Liver (tissue), 9 donors: ENCODE data around the gene ATP5F1D. TPM values are rescaled to one million over a fixed set of nuclear protein-coding genes. Genes with fewer than 3 reads are reported as not detected.

Experiments
- DNase-seq: peaks from one replicate; pipeline ENCODE4 v3.0.0-alpha.2; 2017; ENCODE audit warnings: low spot score
- H3K27ac ChIP-seq, 2 donors: one replicate each; pipeline ENCODE4 v1.7.0; 2013; ENCODE audit warnings: inconsistent platforms in 2 of 2, low read length in 2 of 2, control low read depth in 1 of 2, low read depth in 1 of 2, mild to moderate bottlenecking in 1 of 2
- H3K27me3 ChIP-seq, 4 donors: one replicate each; pipeline versions ENCODE4 v1.6.1 to v1.7.0; 2013; ENCODE audit warnings: low read length in 3 of 4, inconsistent platforms in 1 of 4, mild to moderate bottlenecking in 1 of 4, moderate library complexity in 1 of 4; ENCODE audit not compliant: control insufficient read depth in 4 of 4, insufficient read depth in 4 of 4
- H3K36me3 ChIP-seq, 4 donors: one replicate each; pipeline versions ENCODE4 v1.6.1 to v1.7.0; 2013; ENCODE audit warnings: low read length in 3 of 4, mild to moderate bottlenecking in 3 of 4, low read depth in 1 of 4, moderate library complexity in 1 of 4; ENCODE audit not compliant: control insufficient read depth in 4 of 4, insufficient read depth in 3 of 4
- H3K4me1 ChIP-seq, 4 donors: one replicate each; pipeline versions ENCODE4 v1.6.1 to v1.7.0; 2013; ENCODE audit warnings: low read length in 3 of 4, mild to moderate bottlenecking in 3 of 4, moderate library complexity in 1 of 4; ENCODE audit not compliant: control insufficient read depth in 4 of 4, insufficient read depth in 4 of 4
- H3K4me3 ChIP-seq, 3 donors: one replicate each; pipeline versions ENCODE4 v1.6.1 to v1.7.0; 2013; ENCODE audit warnings: low read length in 3 of 3, control low read depth in 1 of 3, low read depth in 1 of 3, mild to moderate bottlenecking in 1 of 3
- H3K9ac ChIP-seq, 2 donors: one replicate each; pipeline ENCODE4 v1.7.0; 2013; ENCODE audit warnings: low read length in 2 of 2, mild to moderate bottlenecking in 2 of 2, moderate library complexity in 2 of 2, control low read depth in 1 of 2, low read depth in 1 of 2
- H3K9me3 ChIP-seq, 4 donors: one replicate each; pipeline versions ENCODE4 v1.6.1 to v1.7.0; 2013; ENCODE audit warnings: low read length in 3 of 4; ENCODE audit not compliant: control insufficient read depth in 4 of 4
- EGR1 ChIP-seq, 2 donors: IDR thresholded peaks; 2 replicates each; pipeline ENCODE4 v1.6.1; 2016 to 2018; ENCODE audit warnings: antibody characterized with exemption in 2 of 2, low read depth in 2 of 2
- FOXA1 ChIP-seq: IDR thresholded peaks from 2 replicates; pipeline ENCODE4 v1.6.1; 2016; ENCODE audit warnings: antibody characterized with exemption
- FOXA2 ChIP-seq: IDR thresholded peaks from 2 replicates; pipeline ENCODE4 v1.6.1; 2016; ENCODE audit warnings: antibody characterized with exemption
- GABPA ChIP-seq, 2 donors: IDR thresholded peaks in 1 of 2; conservative IDR thresholded peaks in 1 of 2; 2 replicates each; pipeline ENCODE4 v1.6.1; 2016; ENCODE audit warnings: antibody characterized with exemption in 2 of 2, mild to moderate bottlenecking in 1 of 2, moderate library complexity in 1 of 2
- HNF4A ChIP-seq, 2 donors: conservative IDR thresholded peaks; 2 replicates each; pipeline ENCODE4 v1.6.1; 2016; ENCODE audit warnings: antibody characterized with exemption in 2 of 2, mild to moderate bottlenecking in 2 of 2
- HNF4G ChIP-seq: IDR thresholded peaks from 2 replicates; pipeline ENCODE4 v1.6.1; 2016; ENCODE audit warnings: antibody characterized with exemption
- JUND ChIP-seq, 2 donors: IDR thresholded peaks; 2 replicates each; pipeline ENCODE4 v1.6.1; 2016; ENCODE audit warnings: antibody characterized with exemption in 2 of 2
- NR2F2 ChIP-seq: IDR thresholded peaks from 2 replicates; pipeline ENCODE4 v1.6.1; 2016; ENCODE audit warnings: antibody characterized with exemption
- RAD21 ChIP-seq, 2 donors: IDR thresholded peaks; 2 replicates each; pipeline ENCODE4 v1.6.1; 2016; ENCODE audit warnings: antibody characterized with exemption in 2 of 2, mild to moderate bottlenecking in 2 of 2
- RXRA ChIP-seq, 2 donors: IDR thresholded peaks; 2 replicates each; pipeline ENCODE4 v1.6.1; 2017 to 2018; ENCODE audit warnings: antibody characterized with exemption in 2 of 2, mild to moderate bottlenecking in 1 of 2
- SP1 ChIP-seq: IDR thresholded peaks from 2 replicates; pipeline ENCODE4 v1.6.1; 2018; ENCODE audit warnings: antibody characterized with exemption, mild to moderate bottlenecking
- TAF1 ChIP-seq: conservative IDR thresholded peaks from 2 replicates; pipeline ENCODE4 v1.6.1; 2016; ENCODE audit warnings: antibody characterized with exemption, mild to moderate bottlenecking
- YY1 ChIP-seq: IDR thresholded peaks from 2 replicates; pipeline ENCODE4 v1.6.1; 2016; ENCODE audit warnings: antibody characterized with exemption, mild to moderate bottlenecking
- WGBS: extraction: QIAGEN DNeasy Blood & Tissue Kit; methylation state at CpG from one replicate; pipeline ENCODE4 v1.1.7; 2013; 5-methylcytosine and 5-hydroxymethylcytosine counted together
- polyA plus RNA-seq, 2 donors: library from polyadenylated mRNA; stranded (reverse) in 1 of 2; unstranded in 1 of 2; fragments of 200-250 nt in 1 of 2; fragments of >200 nt in 1 of 2; fragmentation: Nextera tagmentation in 1 of 2; extraction: Ambion mirVana in 1 of 2; gene quantifications; one replicate each; pipeline versions ENCODE4 v1.2.1 to v1.2.3, GENCODE V29; 2013 to 2015
- total RNA-seq, 2 donors: library from RNA; depleted of rRNA; stranded (reverse); fragments of >200 nt; gene quantifications; one replicate each; pipeline ENCODE4 v1.2.3, GENCODE V29; 2014
- TF ChIP-seq, protein P1 (sequence below): IDR thresholded peaks from 2 replicates; pipeline ENCODE4 v1.6.1; 2016; ENCODE audit warnings: antibody characterized with exemption
- TF ChIP-seq, protein P2 (sequence below): IDR thresholded peaks from 2 replicates; pipeline ENCODE4 v1.6.1; 2016; ENCODE audit warnings: antibody characterized with exemption
- TF ChIP-seq, protein P3 (sequence below): fragments of 150-350 bp; IDR thresholded peaks from 2 replicates; pipeline ENCODE4 v1.5.1; 2017; ENCODE audit warnings: improper control_type of control experiment, low read depth, low read length; ENCODE audit not compliant: missing input control
- TF ChIP-seq, protein P4 (sequence below): IDR thresholded peaks from 2 replicates; pipeline ENCODE4 v1.6.1; 2016; ENCODE audit warnings: antibody characterized with exemption
- TF ChIP-seq, protein P5 (sequence below): IDR thresholded peaks from 2 replicates; pipeline ENCODE4 v1.6.1; 2016; ENCODE audit warnings: antibody characterized with exemption, mild to moderate bottlenecking
- donor health status: healthy.
- donor health status: healthy.
- donor health status: healthy.
- donor health status: healthy.
- donor health status: healthy.

The ATP5F1D gene
- total and polyA plus RNA-seq, 4 donors = 20.2 to 315 (median 145) TPM

DNA sequence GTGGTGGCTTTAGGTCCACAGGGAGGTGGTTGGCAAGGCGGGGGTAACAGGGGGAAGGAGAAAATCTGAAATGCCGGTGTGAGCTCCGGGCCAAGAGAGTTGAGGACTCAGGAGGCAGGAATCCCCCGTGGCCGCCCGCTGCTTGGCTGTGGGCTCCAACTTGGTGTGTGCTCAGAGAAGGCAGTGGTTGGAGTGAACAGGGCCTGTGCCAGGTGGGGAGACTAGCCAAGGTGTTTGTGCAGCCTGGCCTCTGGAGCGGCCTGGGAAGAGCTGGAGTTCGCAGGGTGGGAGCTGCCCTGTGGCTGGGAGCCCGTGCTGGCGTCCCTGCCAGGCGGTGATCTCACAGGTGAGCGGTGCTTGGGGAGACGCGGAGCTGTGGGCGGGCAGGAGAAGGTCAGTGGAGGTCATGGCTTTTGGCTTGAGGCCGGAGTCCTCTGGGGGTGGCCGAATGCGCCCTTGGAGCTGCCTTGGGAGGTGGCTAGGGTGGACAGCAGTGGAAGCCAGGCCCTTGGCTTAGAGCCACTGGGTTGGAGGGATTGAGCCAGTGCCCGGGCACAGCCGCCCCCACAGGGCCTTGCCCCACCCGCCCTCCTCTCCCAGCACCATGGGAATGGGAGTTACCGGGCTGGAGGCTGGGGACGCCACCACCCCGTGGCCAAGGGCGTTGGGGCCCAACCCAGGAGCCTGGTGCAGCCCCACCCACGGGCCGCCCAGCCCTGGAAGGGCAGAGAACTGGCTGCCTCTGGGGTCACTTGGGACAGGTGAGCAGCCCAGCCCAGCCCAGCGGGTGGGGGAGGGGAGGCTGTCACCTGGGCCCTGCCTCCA, 20.5 kb downstream of the ATP5F1D start (continued):
- TF ChIP-seq, protein P1, sequence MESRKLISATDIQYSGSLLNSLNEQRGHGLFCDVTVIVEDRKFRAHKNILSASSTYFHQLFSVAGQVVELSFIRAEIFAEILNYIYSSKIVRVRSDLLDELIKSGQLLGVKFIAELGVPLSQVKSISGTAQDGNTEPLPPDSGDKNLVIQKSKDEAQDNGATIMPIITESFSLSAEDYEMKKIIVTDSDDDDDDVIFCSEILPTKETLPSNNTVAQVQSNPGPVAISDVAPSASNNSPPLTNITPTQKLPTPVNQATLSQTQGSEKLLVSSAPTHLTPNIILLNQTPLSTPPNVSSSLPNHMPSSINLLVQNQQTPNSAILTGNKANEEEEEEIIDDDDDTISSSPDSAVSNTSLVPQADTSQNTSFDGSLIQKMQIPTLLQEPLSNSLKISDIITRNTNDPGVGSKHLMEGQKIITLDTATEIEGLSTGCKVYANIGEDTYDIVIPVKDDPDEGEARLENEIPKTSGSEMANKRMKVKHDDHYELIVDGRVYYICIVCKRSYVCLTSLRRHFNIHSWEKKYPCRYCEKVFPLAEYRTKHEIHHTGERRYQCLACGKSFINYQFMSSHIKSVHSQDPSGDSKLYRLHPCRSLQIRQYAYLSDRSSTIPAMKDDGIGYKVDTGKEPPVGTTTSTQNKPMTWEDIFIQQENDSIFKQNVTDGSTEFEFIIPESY = peak; percentile 52
- TF ChIP-seq TAF1 (peak; percentile 65), EGR1 (IDR thresholded peaks at IDR 0.05; ENCODE audit: low read depth in 2 of 2) (peak in 1 of 2 donors; percentile 54), YY1 (peak; percentile 44), HNF4G (peak; percentile 33), HNF4A (conservative IDR thresholded peaks at IDR 0.05) (peak; percentile 69 to 86)
- TF ChIP-seq, protein P2, sequence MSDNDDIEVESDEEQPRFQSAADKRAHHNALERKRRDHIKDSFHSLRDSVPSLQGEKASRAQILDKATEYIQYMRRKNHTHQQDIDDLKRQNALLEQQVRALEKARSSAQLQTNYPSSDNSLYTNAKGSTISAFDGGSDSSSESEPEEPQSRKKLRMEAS = peak; percentile 70

DNA sequence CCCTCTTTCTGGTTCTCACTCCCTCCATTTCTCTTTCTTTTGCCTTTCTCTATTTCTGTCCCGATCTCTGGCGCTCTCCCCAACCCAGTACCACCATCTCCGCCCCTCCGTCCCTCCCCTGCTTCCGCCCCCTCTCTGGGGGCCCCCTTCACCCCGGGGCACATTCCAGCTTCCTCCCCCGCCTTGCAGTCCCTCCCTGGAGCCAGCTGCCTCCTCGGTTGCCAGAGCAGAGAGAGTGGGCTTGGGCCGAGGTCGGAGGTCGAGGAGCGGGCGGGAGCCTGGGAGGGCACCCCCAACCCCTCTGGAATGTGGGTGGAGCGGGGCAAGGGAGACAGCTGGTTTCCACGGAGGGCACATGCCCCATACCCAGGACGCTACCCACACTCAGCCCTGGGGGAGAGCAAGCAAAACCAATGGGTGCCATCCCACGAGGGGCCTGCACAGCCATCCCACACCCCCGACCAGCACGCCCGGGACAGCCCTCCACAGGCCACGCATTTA, 21.1 kb downstream of the ATP5F1D start:
- WGBS = 69% methylated on average over 21 of the region's 21 CpGs
- Histone ChIP-seq H3K27me3 (no peaks in the 10 kb centered on the region), H3K27ac (peak overlapping the region; percentile 89 to 93), H3K4me1 (peaks cover 32 to 72% (median 55%) of the 10 kb centered on the region in 4 donors), H3K36me3 (peaks cover 0 to 2% (median 1%) of the 10 kb centered on the region in 4 donors), H3K4me3 (no peak overlapping the region), H3K9ac (no peak overlapping the region), H3K9me3 (no peaks in the 10 kb centered on the region)
- no peak for DNase-seq
- TF ChIP-seq SP1 (no peak), JUND (IDR thresholded peaks at IDR 0.05) (no peak), GABPA (IDR thresholded peaks at IDR 0.05 in 1 of 2, conservative IDR thresholded peaks at IDR 0.05 in 1 of 2) (no peak), FOXA1 (no peak), NR2F2 (no peak), HNF4A (conservative IDR thresholded peaks at IDR 0.05) (no peak), RAD21 (IDR thresholded peaks at IDR 0.05) (no peak), RXRA (IDR thresholded peaks at IDR 0.05) (no peak), HNF4G (no peak), EGR1 (IDR thresholded peaks at IDR 0.05; ENCODE audit: low read depth in 2 of 2) (no peak), YY1 (no peak), FOXA2 (no peak), TAF1 (no peak)
- TF ChIP-seq, protein P2 = no peak
- TF ChIP-seq, protein P1 = no peak
- TF ChIP-seq, protein P3, sequence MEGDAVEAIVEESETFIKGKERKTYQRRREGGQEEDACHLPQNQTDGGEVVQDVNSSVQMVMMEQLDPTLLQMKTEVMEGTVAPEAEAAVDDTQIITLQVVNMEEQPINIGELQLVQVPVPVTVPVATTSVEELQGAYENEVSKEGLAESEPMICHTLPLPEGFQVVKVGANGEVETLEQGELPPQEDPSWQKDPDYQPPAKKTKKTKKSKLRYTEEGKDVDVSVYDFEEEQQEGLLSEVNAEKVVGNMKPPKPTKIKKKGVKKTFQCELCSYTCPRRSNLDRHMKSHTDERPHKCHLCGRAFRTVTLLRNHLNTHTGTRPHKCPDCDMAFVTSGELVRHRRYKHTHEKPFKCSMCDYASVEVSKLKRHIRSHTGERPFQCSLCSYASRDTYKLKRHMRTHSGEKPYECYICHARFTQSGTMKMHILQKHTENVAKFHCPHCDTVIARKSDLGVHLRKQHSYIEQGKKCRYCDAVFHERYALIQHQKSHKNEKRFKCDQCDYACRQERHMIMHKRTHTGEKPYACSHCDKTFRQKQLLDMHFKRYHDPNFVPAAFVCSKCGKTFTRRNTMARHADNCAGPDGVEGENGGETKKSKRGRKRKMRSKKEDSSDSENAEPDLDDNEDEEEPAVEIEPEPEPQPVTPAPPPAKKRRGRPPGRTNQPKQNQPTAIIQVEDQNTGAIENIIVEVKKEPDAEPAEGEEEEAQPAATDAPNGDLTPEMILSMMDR = no peak
- TF ChIP-seq, protein P4, sequence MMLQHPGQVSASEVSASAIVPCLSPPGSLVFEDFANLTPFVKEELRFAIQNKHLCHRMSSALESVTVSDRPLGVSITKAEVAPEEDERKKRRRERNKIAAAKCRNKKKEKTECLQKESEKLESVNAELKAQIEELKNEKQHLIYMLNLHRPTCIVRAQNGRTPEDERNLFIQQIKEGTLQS = no peak
- TF ChIP-seq, protein P5, sequence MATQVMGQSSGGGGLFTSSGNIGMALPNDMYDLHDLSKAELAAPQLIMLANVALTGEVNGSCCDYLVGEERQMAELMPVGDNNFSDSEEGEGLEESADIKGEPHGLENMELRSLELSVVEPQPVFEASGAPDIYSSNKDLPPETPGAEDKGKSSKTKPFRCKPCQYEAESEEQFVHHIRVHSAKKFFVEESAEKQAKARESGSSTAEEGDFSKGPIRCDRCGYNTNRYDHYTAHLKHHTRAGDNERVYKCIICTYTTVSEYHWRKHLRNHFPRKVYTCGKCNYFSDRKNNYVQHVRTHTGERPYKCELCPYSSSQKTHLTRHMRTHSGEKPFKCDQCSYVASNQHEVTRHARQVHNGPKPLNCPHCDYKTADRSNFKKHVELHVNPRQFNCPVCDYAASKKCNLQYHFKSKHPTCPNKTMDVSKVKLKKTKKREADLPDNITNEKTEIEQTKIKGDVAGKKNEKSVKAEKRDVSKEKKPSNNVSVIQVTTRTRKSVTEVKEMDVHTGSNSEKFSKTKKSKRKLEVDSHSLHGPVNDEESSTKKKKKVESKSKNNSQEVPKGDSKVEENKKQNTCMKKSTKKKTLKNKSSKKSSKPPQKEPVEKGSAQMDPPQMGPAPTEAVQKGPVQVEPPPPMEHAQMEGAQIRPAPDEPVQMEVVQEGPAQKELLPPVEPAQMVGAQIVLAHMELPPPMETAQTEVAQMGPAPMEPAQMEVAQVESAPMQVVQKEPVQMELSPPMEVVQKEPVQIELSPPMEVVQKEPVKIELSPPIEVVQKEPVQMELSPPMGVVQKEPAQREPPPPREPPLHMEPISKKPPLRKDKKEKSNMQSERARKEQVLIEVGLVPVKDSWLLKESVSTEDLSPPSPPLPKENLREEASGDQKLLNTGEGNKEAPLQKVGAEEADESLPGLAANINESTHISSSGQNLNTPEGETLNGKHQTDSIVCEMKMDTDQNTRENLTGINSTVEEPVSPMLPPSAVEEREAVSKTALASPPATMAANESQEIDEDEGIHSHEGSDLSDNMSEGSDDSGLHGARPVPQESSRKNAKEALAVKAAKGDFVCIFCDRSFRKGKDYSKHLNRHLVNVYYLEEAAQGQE = no peak
